ENCODE data around the gene SLC35A4.
"Not testable (repeated sequence)": the region's sequence is repeated elsewhere in the genome, so short reads cannot be mapped to it uniquely, and the experiment has no call there.

Gene SLC35A4

GRCh38 chr5:140560227-140560626 lies 4.4 kb upstream of the SLC35A4 start:
- no peak for FAIRE-seq

GRCh38 chr5:140561753-140562523 lies 2.7 kb upstream of the SLC35A4 start:
- no peak for FAIRE-seq

DNA sequence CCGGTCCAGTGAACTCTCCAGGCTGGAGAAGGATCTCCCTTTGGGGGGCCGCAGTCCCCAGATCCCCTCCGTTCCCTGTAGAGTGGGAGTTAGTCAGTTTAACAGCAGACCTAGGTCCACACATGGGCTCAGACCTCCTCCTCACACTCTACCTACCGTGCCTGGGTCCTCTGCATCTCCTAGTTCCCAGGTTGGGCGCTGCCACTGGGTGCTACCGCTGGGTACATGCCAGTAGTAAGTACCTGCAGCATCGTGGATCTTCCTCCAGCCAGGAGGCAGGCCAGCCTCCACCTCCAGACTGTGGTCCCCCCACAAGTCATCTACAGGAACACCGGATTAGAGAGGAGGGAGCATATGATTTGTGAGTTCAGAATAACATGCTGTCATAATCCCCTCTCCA lies 1.0 kb upstream of the SLC35A4 start:
- FAIRE-seq = no peak

GRCh38 chr5:140565024-140565779 lies 574 bp downstream of the SLC35A4 start:
- no peak for FAIRE-seq

DNA sequence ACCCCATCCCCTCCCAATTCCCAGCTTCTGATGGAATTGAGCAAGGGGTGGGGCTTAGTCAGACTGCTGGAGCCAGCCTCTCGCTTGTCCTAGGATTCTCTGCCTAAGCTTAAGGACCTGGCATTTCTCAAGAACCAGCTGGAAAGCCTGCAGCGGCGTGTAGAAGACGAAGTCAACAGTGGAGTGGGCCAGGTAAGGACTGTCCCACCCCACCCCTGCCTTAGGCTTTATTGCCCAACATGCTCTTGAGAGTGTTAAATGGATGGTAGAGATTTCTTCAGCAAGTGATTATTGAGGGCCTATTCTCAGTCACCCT lies 1.1 kb downstream of the SLC35A4 start:
- no peak for FAIRE-seq

- FAIRE-seq = no peak
Measured at GRCh38 chr5:140566665-140567064, 2.0 kb downstream of the SLC35A4 start.

- FAIRE-seq = no peak
Measured at GRCh38 chr5:140567136-140567818, 2.6 kb downstream of the SLC35A4 start.

DNA sequence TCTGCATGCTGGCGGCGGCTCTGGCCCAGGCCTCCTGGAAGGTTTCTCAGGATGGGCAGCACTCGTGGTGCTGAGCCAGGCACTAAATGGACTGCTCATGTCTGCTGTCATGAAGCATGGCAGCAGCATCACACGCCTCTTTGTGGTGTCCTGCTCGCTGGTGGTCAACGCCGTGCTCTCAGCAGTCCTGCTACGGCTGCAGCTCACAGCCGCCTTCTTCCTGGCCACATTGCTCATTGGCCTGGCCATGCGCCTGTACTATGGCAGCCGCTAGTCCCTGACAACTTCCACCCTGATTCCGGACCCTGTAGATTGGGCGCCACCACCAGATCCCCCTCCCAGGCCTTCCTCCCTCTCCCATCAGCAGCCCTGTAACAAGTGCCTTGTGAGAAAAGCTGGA lies 3.2 kb downstream of the SLC35A4 start:
- FAIRE-seq = no peak

DNA sequence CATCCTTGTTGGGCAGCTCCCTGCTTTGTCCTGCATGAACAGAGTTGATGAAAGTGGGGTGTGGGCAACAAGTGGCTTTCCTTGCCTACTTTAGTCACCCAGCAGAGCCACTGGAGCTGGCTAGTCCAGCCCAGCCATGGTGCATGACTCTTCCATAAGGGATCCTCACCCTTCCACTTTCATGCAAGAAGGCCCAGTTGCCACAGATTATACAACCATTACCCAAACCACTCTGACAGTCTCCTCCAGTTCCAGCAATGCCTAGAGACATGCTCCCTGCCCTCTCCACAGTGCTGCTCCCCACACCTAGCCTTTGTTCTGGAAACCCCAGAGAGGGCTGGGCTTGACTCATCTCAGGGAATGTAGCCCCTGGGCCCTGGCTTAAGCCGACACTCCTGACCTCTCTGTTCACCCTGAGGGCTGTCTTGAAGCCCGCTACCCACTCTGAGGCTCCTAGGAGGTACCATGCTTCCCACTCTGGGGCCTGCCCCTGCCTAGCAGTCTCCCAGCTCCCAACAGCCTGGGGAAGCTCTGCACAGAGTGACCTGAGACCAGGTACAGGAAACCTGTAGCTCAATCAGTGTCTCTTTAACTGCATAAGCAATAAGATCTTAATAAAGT lies 3.9 kb downstream of the SLC35A4 start:
- no peak for FAIRE-seq

- no peak for FAIRE-seq
Measured at GRCh38 chr5:140569197-140569596, 4.6 kb downstream of the SLC35A4 start.

DNA sequence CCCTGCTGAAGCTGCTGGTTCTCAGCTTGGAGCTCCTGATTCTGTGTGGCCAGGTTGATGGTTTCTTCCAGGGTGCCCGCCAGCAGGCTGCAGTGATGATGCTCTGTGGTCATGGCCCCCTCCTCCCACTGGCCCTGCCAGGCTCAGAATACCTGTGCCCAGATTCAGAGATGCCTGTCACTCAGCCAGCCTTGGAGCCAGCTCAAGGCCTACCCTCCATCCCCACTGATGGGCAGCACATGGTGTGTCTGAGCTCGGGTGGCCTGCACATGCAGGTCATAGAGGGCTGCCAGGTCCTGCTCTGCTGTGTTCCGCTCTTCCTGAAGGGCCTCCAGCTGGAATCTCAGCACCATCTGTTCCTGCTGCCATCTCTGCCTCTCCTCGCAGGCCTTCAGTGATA lies 5.4 kb downstream of the SLC35A4 start:
- FAIRE-seq = no peak

- no peak for FAIRE-seq
Measured at GRCh38 chr5:140570488-140570887, 5.9 kb downstream of the SLC35A4 start.

GRCh38 chr5:140571105-140571504 lies 6.5 kb downstream of the SLC35A4 start:
- no peak for FAIRE-seq

GRCh38 chr5:140573683-140574082 lies 9.1 kb downstream of the SLC35A4 start:
- no peak for FAIRE-seq

DNA sequence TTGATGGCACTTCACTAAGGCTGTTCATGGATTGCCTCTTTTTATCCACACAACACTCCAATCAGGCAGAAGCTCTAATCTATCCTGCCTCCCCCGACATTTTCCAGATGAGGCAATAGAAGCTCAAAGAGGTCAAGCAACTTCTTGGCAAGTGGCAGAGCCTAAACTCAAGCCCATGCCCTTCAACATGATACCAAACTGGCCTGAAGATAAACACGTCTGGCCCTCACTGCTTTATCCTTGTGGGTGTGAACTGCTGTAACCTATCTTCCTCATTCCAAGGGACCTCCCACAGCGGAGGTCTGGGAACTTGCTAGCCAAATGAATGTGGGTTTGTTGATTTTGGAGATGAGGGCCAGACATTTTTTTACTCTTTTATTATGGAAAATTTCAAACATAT lies 9.5 kb downstream of the SLC35A4 start:
- no peak for FAIRE-seq

DNA sequence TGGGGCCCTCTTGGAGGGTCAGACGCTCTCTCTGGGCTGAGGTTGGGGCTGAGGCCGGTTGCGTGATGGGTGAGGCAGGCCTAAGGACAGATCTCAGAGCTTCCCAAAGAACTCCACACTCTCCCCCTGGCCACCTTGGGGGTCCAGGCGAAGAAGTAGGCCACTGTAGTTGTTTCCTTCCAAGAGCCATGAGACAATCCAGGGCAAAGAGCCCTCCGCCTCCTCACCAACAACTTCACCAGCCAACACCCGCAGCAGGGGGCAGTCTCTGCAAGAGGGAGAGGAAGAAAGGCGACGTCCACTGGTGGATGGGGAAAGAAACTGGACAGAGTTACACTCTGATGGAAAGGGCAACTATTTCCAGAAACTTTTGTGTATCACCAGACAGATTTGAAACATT lies 10.7 kb downstream of the SLC35A4 start:
- FAIRE-seq = no peak

DNA sequence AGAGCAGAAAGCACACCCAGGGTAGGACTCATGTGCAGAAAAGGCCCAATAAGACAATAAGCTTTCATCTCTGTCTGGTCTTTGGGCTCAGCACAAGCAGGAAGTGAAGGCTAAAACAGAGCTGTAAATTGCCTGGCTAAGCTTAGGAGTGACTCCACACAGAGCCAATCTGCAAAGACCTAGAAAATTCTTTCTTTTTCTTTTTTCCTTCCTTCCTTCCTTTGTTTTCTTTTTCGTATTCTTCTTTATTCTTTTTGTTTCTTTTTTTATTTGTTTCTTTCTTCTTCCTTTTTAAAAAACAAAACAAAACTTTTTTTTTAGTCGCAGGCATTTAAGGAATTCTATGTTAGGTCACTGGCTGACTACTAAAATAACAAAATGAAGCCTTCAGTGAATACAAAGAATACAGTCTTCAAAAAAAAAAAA lies 12.2 kb downstream of the SLC35A4 start:
- no peak for FAIRE-seq

- not testable (repeated sequence) for FAIRE-seq
Measured at GRCh38 chr5:140579188-140579747, 14.6 kb downstream of the SLC35A4 start.

- no peak for FAIRE-seq
Measured at GRCh38 chr5:140587495-140587894, 22.9 kb downstream of the SLC35A4 start.

DNA sequence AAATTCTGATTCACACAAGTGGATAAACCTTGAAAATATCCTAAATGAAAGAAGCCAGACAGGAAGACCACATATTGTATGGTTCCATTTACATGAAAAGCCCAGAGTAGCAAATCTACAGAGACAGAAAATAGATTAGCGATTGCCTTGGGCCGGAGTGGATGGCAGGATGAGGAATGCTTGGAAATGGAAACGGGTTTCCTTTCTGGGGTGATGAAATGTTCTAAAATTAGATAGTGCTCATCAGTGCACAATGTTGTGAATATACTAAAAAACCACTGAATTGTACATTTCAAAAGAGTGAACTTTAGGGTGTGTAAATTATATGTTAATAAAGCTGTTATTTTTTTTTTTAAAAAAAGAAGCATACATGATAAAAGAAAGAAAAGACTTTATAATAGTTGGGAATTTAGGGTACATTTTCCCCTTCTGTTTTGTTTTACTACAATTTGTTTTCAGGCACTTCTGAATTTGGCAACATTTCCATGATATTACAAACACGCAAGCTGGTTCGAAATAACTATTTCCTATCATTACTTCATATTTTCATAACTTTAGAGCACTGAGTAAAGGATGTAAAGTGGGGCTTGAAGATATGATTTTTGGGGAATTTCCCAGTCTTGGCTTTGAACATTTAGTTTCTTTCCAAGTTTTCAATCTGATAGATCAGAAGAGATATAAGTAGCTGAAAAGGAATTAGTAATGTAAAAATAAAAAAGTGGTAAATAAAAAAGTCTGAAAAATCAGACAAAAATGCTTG lies 23.9 kb downstream of the SLC35A4 start:
- FAIRE-seq = no peak

DNA sequence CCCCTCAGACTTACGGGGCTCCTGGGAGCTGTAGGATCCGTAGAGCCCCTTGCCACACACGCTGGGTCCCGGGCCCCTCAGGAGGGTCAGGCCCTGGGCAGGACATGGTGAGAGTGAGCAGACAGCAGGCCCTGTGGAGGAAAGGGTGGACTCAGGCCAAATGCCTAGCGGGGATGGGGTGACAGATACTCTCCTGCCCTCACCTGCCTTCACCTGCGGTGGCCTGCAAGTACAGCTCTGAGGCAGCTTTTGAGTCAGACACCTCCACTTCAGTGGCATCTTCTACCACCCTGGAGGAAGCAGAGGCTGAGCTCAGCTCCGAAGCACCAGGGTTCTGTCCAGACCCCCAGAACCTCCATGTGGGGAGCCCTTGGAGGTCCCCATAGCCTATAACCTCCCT lies 26.2 kb downstream of the SLC35A4 start:
- no peak for FAIRE-seq

- FAIRE-seq = no peak
Measured at GRCh38 chr5:140591747-140592372, 27.2 kb downstream of the SLC35A4 start.

All from G401.6 (cell line).